CMK (cell line): Measurements from ENCODE around the gene GPC2.
"Not testable (repeated sequence)": the region's sequence is repeated elsewhere in the genome, so short reads cannot be mapped to it uniquely, and the experiment has no call there.

Experiments
- DNase-seq: peaks from one replicate; pipeline ENCODE4 v3.0.0-alpha.2; 2010; ENCODE audit warnings: low read depth

Gene GPC2

DNA sequence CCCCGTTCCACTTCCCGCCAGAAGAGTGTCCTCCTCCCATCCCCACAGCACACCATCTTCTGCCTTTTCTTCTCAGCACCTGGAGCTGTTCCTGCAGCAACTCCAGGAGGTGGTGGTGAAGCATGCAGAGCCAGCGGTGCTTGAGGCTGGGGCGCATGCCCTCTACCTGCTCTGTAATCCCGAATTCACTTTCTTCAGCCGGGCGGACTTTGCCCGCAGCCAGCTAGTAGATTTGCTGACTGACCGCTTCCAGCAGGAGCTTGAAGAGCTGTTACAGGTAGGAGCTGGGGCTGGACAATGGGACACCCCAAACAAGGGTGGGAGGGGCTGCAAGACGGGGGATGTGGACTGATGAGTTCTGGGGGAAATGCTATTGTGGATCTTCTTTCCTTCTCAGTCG is 23.5 kb upstream of the GPC2 start:
- no peak for DNase-seq

GRCh38 chr7:100198266-100198665 is 21.1 kb upstream of the GPC2 start:
- DNase-seq = no peak

DNA sequence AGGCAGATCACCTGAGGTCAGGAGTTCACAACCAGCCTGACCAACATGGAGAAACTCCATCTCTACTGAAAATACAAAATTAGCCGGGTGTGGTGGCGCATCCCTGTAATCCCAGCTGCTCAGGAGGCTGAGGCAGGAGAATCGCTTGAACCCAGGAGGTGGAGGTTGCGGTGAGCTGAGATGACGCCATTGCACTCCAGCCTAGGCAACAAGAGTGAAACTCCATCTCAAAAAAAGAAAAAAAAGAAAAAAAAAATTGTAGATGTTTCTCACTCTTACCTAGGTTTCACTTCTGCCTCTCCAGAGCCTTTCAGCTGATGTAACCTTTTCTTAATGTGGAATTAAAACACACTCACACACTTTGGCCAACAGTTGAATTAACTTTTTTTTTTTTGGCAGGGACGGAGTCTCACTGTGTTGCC is 18.7 kb upstream of the GPC2 start:
- DNase-seq = not testable (repeated sequence)

DNA sequence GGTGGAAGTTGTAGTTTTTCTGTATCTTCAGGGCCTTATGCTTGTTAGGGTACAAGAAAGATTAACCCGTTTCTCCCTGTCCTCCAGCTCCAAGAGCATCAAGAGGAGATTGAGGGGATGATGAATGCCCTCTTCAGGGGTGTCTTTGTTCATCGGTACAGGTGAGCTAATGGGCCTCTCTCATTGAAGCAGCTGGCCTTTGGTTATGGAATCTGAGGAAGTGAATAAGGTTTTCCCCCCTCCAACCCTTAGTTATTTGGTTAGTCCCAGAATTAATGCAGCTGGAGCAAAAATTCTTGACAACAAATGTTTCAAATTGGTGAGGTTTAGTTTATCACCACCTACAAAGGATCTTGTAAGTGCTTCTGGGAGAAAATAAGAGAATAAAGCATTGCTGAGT is 18.0 kb upstream of the GPC2 start:
- DNase-seq = no peak

GRCh38 chr7:100192969-100193368 is 15.8 kb upstream of the GPC2 start:
- no peak for DNase-seq

- not testable (repeated sequence) for DNase-seq
These were observed 15.2 kb upstream of the GPC2 start for GRCh38 chr7:100192281-100192862.

DNA sequence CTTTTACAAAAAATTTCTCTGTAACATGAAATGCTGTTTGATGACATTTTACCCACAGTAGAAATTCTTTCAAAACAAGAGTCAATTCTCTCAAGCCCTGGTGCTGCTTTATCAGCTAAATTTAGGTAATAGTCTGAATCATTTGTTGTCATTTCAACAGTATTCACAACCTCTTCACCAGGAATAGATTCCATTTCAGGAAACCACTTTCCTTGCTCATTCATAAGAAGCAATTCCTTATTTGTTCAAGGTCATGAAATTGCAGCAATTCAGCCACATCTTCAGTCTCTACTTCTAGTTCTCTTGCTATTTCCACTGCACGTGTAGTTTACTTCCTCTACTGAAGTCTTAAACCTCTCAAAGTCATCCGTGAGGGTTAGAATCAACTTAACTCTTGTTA is 14.6 kb upstream of the GPC2 start:
- no peak for DNase-seq

DNA sequence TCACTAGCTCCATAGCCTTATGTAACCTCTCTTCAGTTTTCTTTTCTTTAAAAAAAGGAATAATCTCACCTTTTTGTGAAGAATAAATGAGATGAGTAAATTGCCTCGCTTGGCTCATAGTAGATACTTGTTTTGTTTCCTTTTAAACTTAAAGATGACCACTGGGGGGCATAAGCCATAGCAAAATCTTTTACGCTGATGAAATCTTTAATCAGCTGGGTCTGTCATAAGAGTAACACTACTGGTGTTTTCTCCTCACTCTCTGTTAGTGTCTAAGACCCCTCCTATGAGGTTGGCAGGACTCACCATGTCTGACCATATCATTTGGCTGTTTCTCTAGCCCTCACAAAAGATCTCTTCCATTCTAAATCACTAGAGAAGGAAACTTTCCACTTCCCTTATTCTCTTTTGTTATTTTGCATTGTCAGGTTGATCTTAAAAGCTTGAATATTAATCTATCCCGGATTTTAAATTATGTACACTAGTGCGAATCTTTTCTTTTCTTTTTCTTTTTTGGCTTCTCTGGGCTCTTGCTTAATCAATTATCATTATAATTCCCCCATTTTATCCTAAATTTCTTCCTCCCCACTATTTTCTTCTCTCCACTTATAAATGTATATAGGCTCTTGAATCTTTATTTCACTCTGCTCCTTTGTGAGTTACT is 13.0 kb upstream of the GPC2 start:
- DNase-seq = no peak

- no peak for DNase-seq
These were observed 11.9 kb upstream of the GPC2 start for GRCh38 chr7:100189061-100189460.

DNA sequence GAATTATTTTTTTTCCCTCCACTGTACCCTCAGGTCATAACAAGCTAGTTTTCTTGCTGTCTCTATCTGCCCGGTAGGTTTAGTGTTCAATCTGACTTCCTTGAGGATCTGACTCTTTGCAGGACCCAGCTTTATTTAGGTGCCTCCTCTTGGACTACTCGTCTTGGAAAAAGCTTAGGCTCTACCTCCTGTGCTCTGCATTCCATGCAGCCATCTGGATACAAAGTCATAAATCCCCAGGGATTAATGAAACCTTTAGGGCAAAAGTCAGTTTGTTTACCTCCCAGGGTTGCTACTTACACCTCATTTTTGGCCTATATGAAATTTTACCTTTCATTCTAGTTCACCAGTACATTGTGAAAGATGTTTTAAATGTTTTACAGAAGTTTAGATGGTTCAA is 8.5 kb upstream of the GPC2 start:
- no peak for DNase-seq

GRCh38 chr7:100183090-100183489 is 5.9 kb upstream of the GPC2 start:
- not testable (repeated sequence) for DNase-seq

DNA sequence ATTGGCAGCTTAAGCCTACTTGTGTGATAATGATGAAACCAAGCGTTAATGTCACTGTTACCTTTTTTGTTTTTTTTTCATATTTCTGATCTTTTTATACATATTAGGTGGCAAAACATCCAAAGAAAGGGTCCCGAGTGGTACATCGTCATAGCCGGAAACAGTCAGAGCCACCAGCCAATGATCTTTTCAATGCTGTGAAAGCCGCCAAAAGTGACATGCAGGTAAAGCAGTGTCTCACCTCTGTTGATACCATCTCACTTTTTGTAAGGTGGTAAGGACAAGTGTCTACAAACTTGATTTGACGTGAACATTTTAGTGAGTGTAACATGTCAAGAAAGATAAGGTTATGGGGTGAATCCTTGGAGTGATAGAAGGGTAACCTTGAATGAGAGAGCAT is 5.4 kb upstream of the GPC2 start:
- DNase-seq = not testable (repeated sequence)

DNA sequence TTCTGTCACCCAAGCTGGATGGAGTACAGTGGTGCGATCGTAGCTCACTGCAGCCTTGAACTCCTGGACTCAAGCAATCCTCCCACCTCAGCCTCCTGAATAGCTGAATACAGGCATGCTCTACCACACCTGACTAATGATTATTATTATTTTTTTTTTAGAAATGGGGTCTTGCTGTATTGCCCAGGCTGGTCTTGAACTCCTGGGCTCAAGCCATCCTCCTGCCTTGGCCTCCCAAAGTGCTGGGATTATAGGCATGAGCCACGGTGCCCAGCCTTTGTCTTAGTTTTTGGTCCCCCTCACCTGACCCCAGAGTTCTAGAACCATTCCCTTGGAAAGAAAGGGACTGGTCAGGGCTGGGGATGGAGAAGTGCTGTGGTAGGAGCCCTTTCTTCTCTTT is 2.9 kb upstream of the GPC2 start:
- not testable (repeated sequence) for DNase-seq

- no peak for DNase-seq
These were observed 811 bp downstream of the GPC2 start for GRCh38 chr7:100176096-100177044.

GRCh38 chr7:100175296-100175935 is 1.8 kb downstream of the GPC2 start:
- no peak for DNase-seq

- DNase-seq = no peak
These were observed 2.6 kb downstream of the GPC2 start for GRCh38 chr7:100174582-100174981.

GRCh38 chr7:100173806-100174495 is 3.2 kb downstream of the GPC2 start:
- DNase-seq = no peak

DNA sequence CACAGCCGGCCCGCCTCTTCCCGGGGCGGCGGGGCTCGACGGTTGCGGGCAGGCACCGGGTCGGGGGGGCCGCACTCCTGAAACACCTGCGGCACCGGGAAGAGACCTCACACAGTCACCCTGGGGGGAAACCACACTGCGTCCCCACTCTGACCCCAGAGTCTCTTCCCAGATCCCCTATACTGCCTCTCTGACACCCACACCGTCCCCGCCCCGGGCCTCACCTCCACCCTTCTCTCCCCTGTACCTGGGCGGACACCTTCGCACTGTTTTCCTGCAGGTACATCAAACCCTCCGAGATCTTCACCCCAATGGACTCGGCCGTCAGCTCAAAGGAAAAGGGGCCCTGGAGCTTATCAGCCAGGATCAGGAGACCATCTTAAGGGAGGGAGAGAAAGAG is 5.3 kb downstream of the GPC2 start:
- no peak for DNase-seq

GRCh38 chr7:100171087-100171681 is 6.0 kb downstream of the GPC2 start:
- DNase-seq = no peak

GRCh38 chr7:100170101-100170897 is 6.9 kb downstream of the GPC2 start:
- no peak for DNase-seq
